Astrocyte (in vitro differentiated cells and primary cell): ENCODE results near the gene USP31. TPM values are rescaled to one million over a fixed set of nuclear protein-coding genes. Genes with fewer than 3 reads are reported as not detected.

ENCODE experiments used
- DNase-seq: peaks from one replicate; pipeline ENCODE4 v3.0.0-alpha.2; 2010; ENCODE audit warnings: low read depth
- FAIRE-seq: peaks from 2 replicates; lab custom pipeline; 2011; peaks lifted over from hg19 to GRCh38; lab: Jason Lieb, UNC
- H2AFZ ChIP-seq: 2 replicates; pipeline ENCODE4 v1.6.0; 2012; ENCODE audit warnings: low read depth, low read length, inconsistent platforms
- H3K27ac ChIP-seq: 2 replicates; pipeline ENCODE4 v1.5.1; 2011; ENCODE audit warnings: low read depth, low read length, inconsistent platforms
- H3K27me3 ChIP-seq: 2 replicates; pipeline ENCODE4 v1.6.0; 2011; ENCODE audit warnings: low read length, inconsistent platforms; ENCODE audit not compliant: insufficient read depth
- H3K36me3 ChIP-seq: 2 replicates; pipeline ENCODE4 v1.5.1; 2011; ENCODE audit warnings: low read length, inconsistent platforms; ENCODE audit not compliant: insufficient read depth
- H3K4me1 ChIP-seq: 2 replicates; pipeline ENCODE4 v1.5.1; 2011; ENCODE audit warnings: low read length, inconsistent platforms; ENCODE audit not compliant: insufficient read depth
- H3K4me2 ChIP-seq: 2 replicates; pipeline ENCODE4 v1.6.0; 2012; ENCODE audit warnings: low read length, inconsistent platforms
- H3K4me3 ChIP-seq: 2 replicates; pipeline ENCODE4 v1.5.1; 2011; ENCODE audit warnings: low read depth, mild to moderate bottlenecking, low read length, inconsistent platforms; ENCODE audit not compliant: insufficient read depth
- H3K79me2 ChIP-seq: 2 replicates; pipeline ENCODE4 v1.6.0; 2012; ENCODE audit warnings: mild to moderate bottlenecking, low read length, inconsistent platforms; ENCODE audit not compliant: insufficient read depth
- H3K9ac ChIP-seq: 2 replicates; pipeline ENCODE4 v1.6.0; 2012; ENCODE audit warnings: mild to moderate bottlenecking, low read length, inconsistent platforms
- H3K9me3 ChIP-seq: 2 replicates; pipeline ENCODE4 v1.5.1; 2012; ENCODE audit warnings: low read depth, mild to moderate bottlenecking, low read length, inconsistent platforms; ENCODE audit not compliant: insufficient read depth
- H4K20me1 ChIP-seq: 2 replicates; pipeline ENCODE4 v1.6.0; 2012; ENCODE audit warnings: low read length, inconsistent platforms; ENCODE audit not compliant: insufficient read depth
- H3K27ac Mint-ChIP-seq: one replicate; pipeline ENCODE4 v1.8.0; 2021; ENCODE audit warnings: mild to moderate bottlenecking, mixed read lengths; ENCODE audit not compliant: unreplicated experiment
- H3K27me3 Mint-ChIP-seq: one replicate; pipeline ENCODE4 v1.8.0; 2021; ENCODE audit warnings: low read depth, mixed read lengths; ENCODE audit not compliant: unreplicated experiment
- H3K36me3 Mint-ChIP-seq: one replicate; pipeline ENCODE4 v1.8.0; 2021; ENCODE audit warnings: low read depth, mixed read lengths; ENCODE audit not compliant: unreplicated experiment
- H3K4me1 Mint-ChIP-seq: one replicate; pipeline ENCODE4 v1.8.0; 2021; ENCODE audit warnings: low read depth, mixed read lengths; ENCODE audit not compliant: unreplicated experiment
- H3K4me3 Mint-ChIP-seq: one replicate; pipeline ENCODE4 v1.8.0; 2021; ENCODE audit warnings: mild to moderate bottlenecking, moderate library complexity, mixed read lengths; ENCODE audit not compliant: unreplicated experiment
- H3K9me3 Mint-ChIP-seq: one replicate; pipeline ENCODE4 v1.8.0; 2021; ENCODE audit warnings: mild to moderate bottlenecking, mixed read lengths; ENCODE audit not compliant: unreplicated experiment
- CTCF ChIP-seq: IDR thresholded peaks from 2 replicates; pipeline ENCODE4 v1.5.1; 2011; ENCODE audit warnings: low read depth, mild to moderate bottlenecking, inconsistent platforms, low read length, moderate library complexity; ENCODE audit not compliant: insufficient read depth
- EZH2 ChIP-seq: IDR thresholded peaks from 2 replicates; pipeline ENCODE4 v1.6.1; 2012; ENCODE audit warnings: mild to moderate bottlenecking, low read length, inconsistent platforms; ENCODE audit not compliant: insufficient read depth
- total RNA-seq: library from RNA; stranded (reverse); gene quantifications from 2 replicates; pipeline ENCODE4 v1.2.1, GENCODE V29; 2021

USP31 gene
- total RNA-seq, 1 donor from 2014 or later = 9.4 TPM

GRCh38 chr16:23172994-23173393 is 23.7 kb upstream of the USP31 start:
- no peak overlapping the region for H3K27ac ChIP-seq
- no peak overlapping the region for H2AFZ ChIP-seq
- no peak overlapping the region for H3K9ac ChIP-seq
- TF ChIP-seq EZH2 (no peak), CTCF (no peak)
- H3K36me3 ChIP-seq = no peaks in the 10 kb centered on the region
- FAIRE-seq (no peak), DNase-seq (no peak)
- H3K4me1 ChIP-seq = no peaks in the 10 kb centered on the region
- Mint-ChIP-seq H3K27ac (no peak overlapping the region), H3K36me3 (no peaks in the 10 kb centered on the region), H3K9me3 (no peaks in the 10 kb centered on the region), H3K4me1 (no peaks in the 10 kb centered on the region), H3K27me3 (peaks cover 45% of the 10 kb centered on the region), H3K4me3 (no peak overlapping the region)
- H3K79me2 ChIP-seq = no peaks in the 10 kb centered on the region
- H4K20me1 ChIP-seq = no peaks in the 10 kb centered on the region
- no peaks in the 10 kb centered on the region for H3K9me3 ChIP-seq
- H3K4me3 ChIP-seq = no peak overlapping the region
- peaks cover 4% of the 10 kb centered on the region for H3K27me3 ChIP-seq
- no peak overlapping the region for H3K4me2 ChIP-seq

GRCh38 chr16:23172583-23172982 is 23.3 kb upstream of the USP31 start:
- Histone ChIP-seq H3K27ac (no peak overlapping the region), H4K20me1 (no peaks in the 10 kb centered on the region), H2AFZ (no peak overlapping the region), H3K4me3 (no peak overlapping the region), H3K9me3 (no peaks in the 10 kb centered on the region), H3K36me3 (no peaks in the 10 kb centered on the region), H3K27me3 (peaks cover 4% of the 10 kb centered on the region), H3K79me2 (no peaks in the 10 kb centered on the region), H3K4me2 (no peak overlapping the region), H3K4me1 (no peaks in the 10 kb centered on the region), H3K9ac (no peak overlapping the region)
- Mint-ChIP-seq H3K36me3 (no peaks in the 10 kb centered on the region), H3K27me3 (peaks cover 41% of the 10 kb centered on the region), H3K27ac (no peak overlapping the region), H3K4me1 (no peaks in the 10 kb centered on the region), H3K4me3 (no peak overlapping the region), H3K9me3 (no peaks in the 10 kb centered on the region)
- TF ChIP-seq EZH2 = no peak
- TF ChIP-seq CTCF = no peak
- FAIRE-seq = no peak
- no peak for DNase-seq

- no peak for DNase-seq
- Mint-ChIP-seq H3K36me3 (no peaks in the 10 kb centered on the region), H3K27ac (no peak overlapping the region), H3K4me1 (peaks cover 7% of the 10 kb centered on the region), H3K27me3 (peaks cover 22% of the 10 kb centered on the region), H3K4me3 (no peak overlapping the region), H3K9me3 (no peaks in the 10 kb centered on the region)
- no peak overlapping the region for H2AFZ ChIP-seq
- no peak overlapping the region for H3K4me3 ChIP-seq
- H3K79me2 ChIP-seq = no peaks in the 10 kb centered on the region
- H3K27me3 ChIP-seq = peaks cover 4% of the 10 kb centered on the region
- TF ChIP-seq EZH2 (no peak), CTCF (no peak)
- no peaks in the 10 kb centered on the region for H4K20me1 ChIP-seq
- no peaks in the 10 kb centered on the region for H3K9me3 ChIP-seq
- H3K36me3 ChIP-seq = no peaks in the 10 kb centered on the region
- no peaks in the 10 kb centered on the region for H3K4me1 ChIP-seq
- no peak overlapping the region for H3K27ac ChIP-seq
- no peak overlapping the region for H3K4me2 ChIP-seq
- no peak overlapping the region for H3K9ac ChIP-seq
- FAIRE-seq = no peak
Measured at GRCh38 chr16:23164736-23165135, 15.5 kb upstream of the USP31 start.
